HG03025 (cell line): ENCODE measurements around the gene TNXB.
"Not testable (repeated sequence)": the region's sequence is repeated elsewhere in the genome, so short reads cannot be mapped to it uniquely, and the experiment has no call there.

ENCODE experiments used
- ATAC-seq: cut with Tn5 transposase; IDR thresholded peaks from one replicate; pipeline ENCODE4 v1.9.1; 2021; ENCODE audit warnings: mild to moderate bottlenecking, moderate library complexity; ENCODE audit not compliant: unreplicated experiment, low FRiP score

The TNXB gene

GRCh38 chr6:32041385-32041784, 67.8 kb downstream of the TNXB start:
- not testable (repeated sequence) for ATAC-seq

- ATAC-seq: not testable (repeated sequence)
Observed at GRCh38 chr6:32041050-32041321, 68.2 kb downstream of the TNXB start.

- ATAC-seq: not testable (repeated sequence)
Observed at GRCh38 chr6:32040299-32041049, 68.7 kb downstream of the TNXB start.

- ATAC-seq: not testable (repeated sequence)
Observed at GRCh38 chr6:32039321-32040274, 69.5 kb downstream of the TNXB start.

GRCh38 chr6:32038878-32039277, 70.3 kb downstream of the TNXB start:
- not testable (repeated sequence) for ATAC-seq

GRCh38 chr6:32037598-32038524, 71.3 kb downstream of the TNXB start, which contains the start of gene CYP21A2:
Gene CYP21A2 (plus strand): TSS chr6:32038415. CDS start chr6:32038423, 8 bp downstream.
- ATAC-seq: not testable (repeated sequence)

- not testable (repeated sequence) for ATAC-seq
Observed at GRCh38 chr6:32037136-32037535, 72.0 kb downstream of the TNXB start.

GRCh38 chr6:32035283-32036013, 73.7 kb downstream of the TNXB start:
- not testable (repeated sequence) for ATAC-seq

GRCh38 chr6:32029553-32029952, 79.6 kb downstream of the TNXB start:
- not testable (repeated sequence) for ATAC-seq

- not testable (repeated sequence) for ATAC-seq
Observed at GRCh38 chr6:32028631-32029030, 80.5 kb downstream of the TNXB start.

- ATAC-seq: not testable (repeated sequence)
Observed at GRCh38 chr6:32022100-32022499, 87.0 kb downstream of the TNXB start.

- ATAC-seq: not testable (repeated sequence)
Observed at GRCh38 chr6:32014547-32014946, 94.6 kb downstream of the TNXB start, which contains the start of gene C4B. Gene C4B (plus strand): TSS chr6:32014795. CDS start chr6:32014846, 51 bp downstream.

GRCh38 chr6:32013738-32014137, 95.4 kb downstream of the TNXB start:
- ATAC-seq: not testable (repeated sequence)

GRCh38 chr6:32012941-32013617, 96.1 kb downstream of the TNXB start:
- ATAC-seq: not testable (repeated sequence)

- ATAC-seq: not testable (repeated sequence)
Observed at GRCh38 chr6:32010856-32011530, 98.1 kb downstream of the TNXB start.

- not testable (repeated sequence) for ATAC-seq
Observed at GRCh38 chr6:32009537-32009936, 99.6 kb downstream of the TNXB start.

- ATAC-seq: not testable (repeated sequence)
Observed at GRCh38 chr6:32008616-32009015, 100.5 kb downstream of the TNXB start.

- ATAC-seq: not testable (repeated sequence)
Observed at GRCh38 chr6:32008037-32008436, 101.1 kb downstream of the TNXB start.
